Stomach (tissue), 9 donors: ENCODE results near the gene COL4A1. TPM values are rescaled to one million over a fixed set of nuclear protein-coding genes. Genes with fewer than 3 reads are reported as not detected.
A peak's percentile ranks its signal among the peaks of the same experiment; 100 is the strongest.
"Not testable (repeated sequence)": the region's sequence is repeated elsewhere in the genome, so short reads cannot be mapped to it uniquely, and the experiment has no call there.

ENCODE experiments used
- DNase-seq, 2 donors: peaks; one replicate each; pipeline versions ENCODE4 v3.0.0 to v3.0.0-alpha.2; 2013 to 2019
- H3K27ac ChIP-seq, 5 donors: fragments of 200-600 bp in 4 of 5; sonication (generic) in 4 of 5; one replicate each; pipeline ENCODE4 v1.5.1; 2013 to 2019; ENCODE audit warnings: mild to moderate bottlenecking in 1 of 5, moderate library complexity in 1 of 5
- H3K27me3 ChIP-seq, 3 donors: fragments of 200-600 bp; sonication (generic); one replicate each; pipeline ENCODE4 v1.5.1; 2017 to 2019; ENCODE audit warnings: mixed run types in 1 of 3
- H3K36me3 ChIP-seq, 4 donors: fragments of 200-600 bp; sonication (generic); 1 replicate in 3 of 4; 2 replicates in 1 of 4; pipeline ENCODE4 v1.5.1; 2016 to 2019
- H3K4me1 ChIP-seq, 4 donors: fragments of 200-600 bp; sonication (generic); one replicate each; pipeline ENCODE4 v1.5.1; 2016 to 2019
- H3K4me3 ChIP-seq, 4 donors: fragments of 200-600 bp; sonication (generic) in 3 of 4; one replicate each; pipeline ENCODE4 v1.5.1; 2016 to 2019; ENCODE audit warnings: mild to moderate bottlenecking in 1 of 4
- H3K9me3 ChIP-seq, 4 donors: fragments of 200-600 bp; sonication (generic); one replicate each; pipeline ENCODE4 v1.5.1; 2016 to 2019
- EP300 ChIP-seq: sonication (generic); formaldehyde crosslinking; IDR thresholded peaks from one replicate; pipeline ENCODE4 v1.6.1; 2017; ENCODE audit warnings: antibody characterized with exemption
- POLR2A ChIP-seq, 4 donors: fragments of 450-650 bp; IDR thresholded peaks; one replicate each; pipeline ENCODE4 v1.6.1; 2016; ENCODE audit warnings: antibody characterized with exemption in 4 of 4, control low read depth in 2 of 4, mild to moderate bottlenecking in 1 of 4, moderate library complexity in 1 of 4
- POLR2AphosphoS5 ChIP-seq, 3 donors: sonication (generic); formaldehyde crosslinking; IDR thresholded peaks; one replicate each; pipeline ENCODE4 v1.6.1; 2016; ENCODE audit warnings: antibody characterized with exemption in 3 of 3
- WGBS, 5 donors: extraction: QIAGEN DNeasy Blood & Tissue Kit in 3 of 5; methylation state at CpG; one replicate each; pipeline versions ENCODE4 v1.1.5 to v1.1.7; 2013 to 2018; 5-methylcytosine and 5-hydroxymethylcytosine counted together
- intact Hi-C: fragments of 100-400 bp; cut with DNase I; formaldehyde crosslinking; loops from one replicate; pipeline ENCODE4 v1.15.1; 2023; ENCODE audit warnings: low total_unique reads
- polyA plus RNA-seq, 3 donors: library from polyadenylated mRNA; stranded (reverse); fragments of 200-250 nt; gene quantifications; one replicate each; pipeline ENCODE4 v1.2.3, GENCODE V29; 2013
- total RNA-seq, 5 donors: library from RNA; depleted of rRNA; stranded (reverse); fragments of >200 nt; gene quantifications; one replicate each; pipeline versions ENCODE4 v1.1.0 to v1.2.3, GENCODE V29; 2014 to 2016
- TF ChIP-seq, protein P1 (sequence below), 7 experiments: fragments of 450-650 bp in 4 of 7; fragments of 200-600 bp in 3 of 7; sonication (generic) in 3 of 7; IDR thresholded peaks; one replicate each; pipeline ENCODE4 v1.5.1; 2016 to 2019; ENCODE audit warnings: antibody characterized with exemption in 7 of 7, control low read depth in 2 of 7, mild to moderate bottlenecking in 1 of 7
- donor health status: healthy with polysubstance abuse.
- donor health status: Bipolar disorder and iron deficiency.
- donor health status: healthy.

The COL4A1 gene
- total and polyA plus RNA-seq, 8 donors: 18.8 to 798 (median 133) TPM

- Histone ChIP-seq H3K27ac (peak overlapping the region in 4 of 5 donors; percentile 60 to 92 (median 73)), H3K9me3 (no peaks in the 10 kb centered on the region), H3K27me3 (no peaks in the 10 kb centered on the region), H3K4me3 (no peak overlapping the region), H3K36me3 (peaks cover 0 to 4% (median under 1%) of the 10 kb centered on the region in 4 donors), H3K4me1 (peaks cover 0 to 90% (median 54%) of the 10 kb centered on the region in 4 donors)
- no peak for TF ChIP-seq POLR2A (IDR thresholded peaks at IDR 0.05)
- TF ChIP-seq POLR2AphosphoS5 (IDR thresholded peaks at IDR 0.05): peak in 1 of 3 donors; percentile 14
- no peak for DNase-seq
- 43 to 72% (median 65%) methylated on average over 16 of the region's 16 CpGs for WGBS, 5 donors
- intact Hi-C loops: no loop called here
These were observed 15.3 kb upstream of the COL4A1 start for GRCh38 chr13:110322126-110322827.

GRCh38 chr13:110321573-110321972, 14.6 kb upstream of the COL4A1 start:
- WGBS, 5 donors: 58 to 72% (median 71%) methylated on average over 3 of the region's 3 CpGs

GRCh38 chr13:110320645-110321044, 13.7 kb upstream of the COL4A1 start:
- H3K27ac ChIP-seq: peak overlapping the region in 4 of 5 donors; percentile 57 to 92 (median 78)
- no peak for DNase-seq
- no peak overlapping the region for H3K4me3 ChIP-seq
- no peaks in the 10 kb centered on the region for H3K9me3 ChIP-seq
- no peaks in the 10 kb centered on the region for H3K27me3 ChIP-seq
- peaks cover 0 to 90% (median 51%) of the 10 kb centered on the region in 4 donors for H3K4me1 ChIP-seq
- peaks cover 0 to 17% (median 9%) of the 10 kb centered on the region in 4 donors for H3K36me3 ChIP-seq
- TF ChIP-seq EP300: no peak
- no peak for TF ChIP-seq POLR2AphosphoS5 (IDR thresholded peaks at IDR 0.05)
- TF ChIP-seq, protein P1, sequence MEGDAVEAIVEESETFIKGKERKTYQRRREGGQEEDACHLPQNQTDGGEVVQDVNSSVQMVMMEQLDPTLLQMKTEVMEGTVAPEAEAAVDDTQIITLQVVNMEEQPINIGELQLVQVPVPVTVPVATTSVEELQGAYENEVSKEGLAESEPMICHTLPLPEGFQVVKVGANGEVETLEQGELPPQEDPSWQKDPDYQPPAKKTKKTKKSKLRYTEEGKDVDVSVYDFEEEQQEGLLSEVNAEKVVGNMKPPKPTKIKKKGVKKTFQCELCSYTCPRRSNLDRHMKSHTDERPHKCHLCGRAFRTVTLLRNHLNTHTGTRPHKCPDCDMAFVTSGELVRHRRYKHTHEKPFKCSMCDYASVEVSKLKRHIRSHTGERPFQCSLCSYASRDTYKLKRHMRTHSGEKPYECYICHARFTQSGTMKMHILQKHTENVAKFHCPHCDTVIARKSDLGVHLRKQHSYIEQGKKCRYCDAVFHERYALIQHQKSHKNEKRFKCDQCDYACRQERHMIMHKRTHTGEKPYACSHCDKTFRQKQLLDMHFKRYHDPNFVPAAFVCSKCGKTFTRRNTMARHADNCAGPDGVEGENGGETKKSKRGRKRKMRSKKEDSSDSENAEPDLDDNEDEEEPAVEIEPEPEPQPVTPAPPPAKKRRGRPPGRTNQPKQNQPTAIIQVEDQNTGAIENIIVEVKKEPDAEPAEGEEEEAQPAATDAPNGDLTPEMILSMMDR (IDR thresholded peaks at IDR 0.05): no peak
- TF ChIP-seq POLR2A (IDR thresholded peaks at IDR 0.05): no peak
- WGBS, 5 donors: 26 to 55% (median 33%) methylated on average over 2 of the region's 2 CpGs
- intact Hi-C loops: no loop called here

More at GRCh38 chr13:110321573-110321972, 14.6 kb upstream of the COL4A1 start:
- intact Hi-C loops, H3K4me3 ChIP-seq, DNase-seq, H3K27me3 ChIP-seq, H3K9me3 ChIP-seq: not testable (repeated sequence)
- H3K36me3 ChIP-seq: peaks cover 0 to 11% (median 6%) of the 10 kb centered on the region in 4 donors
- peaks cover 0 to 92% (median 55%) of the 10 kb centered on the region in 4 donors for H3K4me1 ChIP-seq
- H3K27ac ChIP-seq: peak overlapping the region in 4 of 5 donors; percentile 60 to 92 (median 73)

GRCh38 chr13:110319774-110320509, 13.0 kb upstream of the COL4A1 start:
- H3K27ac ChIP-seq: peak overlapping the region; percentile 57 to 92 (median 75)
- WGBS, 5 donors: 41 to 66% (median 50%) methylated on average over 16 to 19 of the region's 19 CpGs
- H3K4me3 ChIP-seq: no peak overlapping the region
- H3K4me1 ChIP-seq: peaks cover 0 to 90% (median 49%) of the 10 kb centered on the region in 4 donors
- DNase-seq: no peak
- intact Hi-C loops: no loop called here
- H3K27me3 ChIP-seq: no peaks in the 10 kb centered on the region
- TF ChIP-seq POLR2AphosphoS5 (IDR thresholded peaks at IDR 0.05): peak in 2 of 3 donors; percentile 26 to 27
- TF ChIP-seq, protein P1 (IDR thresholded peaks at IDR 0.05): no peak
- no peak for TF ChIP-seq POLR2A (IDR thresholded peaks at IDR 0.05)
- no peak for TF ChIP-seq EP300
- no peaks in the 10 kb centered on the region for H3K9me3 ChIP-seq
- H3K36me3 ChIP-seq: peaks cover 0 to 19% (median 9%) of the 10 kb centered on the region in 4 donors

- Histone ChIP-seq H3K4me1 (peaks cover 4 to 90% (median 50%) of the 10 kb centered on the region in 4 donors), H3K4me3 (no peak overlapping the region), H3K27me3 (no peaks in the 10 kb centered on the region), H3K27ac (peak overlapping the region in 4 of 5 donors; percentile 57 to 92 (median 78)), H3K36me3 (peaks cover 0 to 23% (median 9%) of the 10 kb centered on the region in 4 donors), H3K9me3 (no peaks in the 10 kb centered on the region)
- TF ChIP-seq POLR2A (IDR thresholded peaks at IDR 0.05): no peak
- TF ChIP-seq POLR2AphosphoS5 (IDR thresholded peaks at IDR 0.05): no peak
- TF ChIP-seq EP300: no peak
- TF ChIP-seq, protein P1 (IDR thresholded peaks at IDR 0.05): no peak
- intact Hi-C loops: no loop called here
- 59 to 89% (median 70%) methylated on average over 4 of the region's 4 CpGs for WGBS, 5 donors
- DNase-seq: no peak
These were observed 12.4 kb upstream of the COL4A1 start for GRCh38 chr13:110319397-110319773.
